SU-DHL-6 (cell line): ENCODE results near the gene TSPYL2.

Experiments used
- CTCF ChIP-seq: fragments of 200-600 bp; sonication (generic); IDR thresholded peaks from one replicate; pipeline ENCODE4 v1.5.1; 2017; ENCODE audit warnings: antibody characterized with exemption, mild to moderate bottlenecking, low read length, moderate library complexity; ENCODE audit not compliant: insufficient read depth, poor library complexity, severe bottlenecking
- EZH2phosphoT487 ChIP-seq: fragments of 200-600 bp; sonication (generic), shearing (Covaris generic); conservative IDR thresholded peaks from 2 replicates; pipeline ENCODE4 v1.6.1; 2018; ENCODE audit warnings: mild to moderate bottlenecking, antibody characterized with exemption, low read length, moderate library complexity, mixed read lengths

- TF ChIP-seq CTCF (no peak), EZH2phosphoT487 (no peak)
These were observed 11.8 kb downstream of the TSPYL2 start, which contains the start of gene KANTR for GRCh38 chrX:53093748-53094581.
